NCI-H2107 treated with DMSO at 0.1 percent for 48 hours (cell line): ENCODE results near the gene ZBTB48.
"Not testable (repeated sequence)": the region's sequence is repeated elsewhere in the genome, so short reads cannot be mapped to it uniquely, and the experiment has no call there.

Experiments used
- DNase-seq: peaks from one replicate; lab custom pipeline; 2025; ENCODE audit not compliant: unreplicated experiment; lab: John Stamatoyannopoulos, UW

The ZBTB48 gene

DNA sequence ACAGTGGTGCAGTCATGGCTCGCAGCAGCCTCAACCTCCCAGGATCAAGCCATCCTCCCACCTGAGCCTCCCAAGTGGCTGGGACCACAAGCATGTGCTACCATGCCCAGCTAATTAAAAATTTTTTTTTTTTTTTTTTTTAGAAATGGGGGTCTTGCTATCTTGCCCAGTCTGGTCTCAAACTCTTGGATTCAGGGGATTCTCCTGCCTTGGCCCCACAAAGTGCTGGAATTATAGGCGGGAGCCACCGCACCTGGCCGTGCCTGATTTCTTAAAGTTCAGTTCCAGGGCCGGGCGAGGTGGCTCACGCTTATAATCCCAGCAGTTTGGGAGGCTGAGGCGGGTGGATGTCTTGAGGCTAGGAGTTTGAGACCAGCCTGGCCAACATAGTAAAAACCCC, 51.3 kb downstream of the ZBTB48 start:
- DNase-seq, result no peak

DNA sequence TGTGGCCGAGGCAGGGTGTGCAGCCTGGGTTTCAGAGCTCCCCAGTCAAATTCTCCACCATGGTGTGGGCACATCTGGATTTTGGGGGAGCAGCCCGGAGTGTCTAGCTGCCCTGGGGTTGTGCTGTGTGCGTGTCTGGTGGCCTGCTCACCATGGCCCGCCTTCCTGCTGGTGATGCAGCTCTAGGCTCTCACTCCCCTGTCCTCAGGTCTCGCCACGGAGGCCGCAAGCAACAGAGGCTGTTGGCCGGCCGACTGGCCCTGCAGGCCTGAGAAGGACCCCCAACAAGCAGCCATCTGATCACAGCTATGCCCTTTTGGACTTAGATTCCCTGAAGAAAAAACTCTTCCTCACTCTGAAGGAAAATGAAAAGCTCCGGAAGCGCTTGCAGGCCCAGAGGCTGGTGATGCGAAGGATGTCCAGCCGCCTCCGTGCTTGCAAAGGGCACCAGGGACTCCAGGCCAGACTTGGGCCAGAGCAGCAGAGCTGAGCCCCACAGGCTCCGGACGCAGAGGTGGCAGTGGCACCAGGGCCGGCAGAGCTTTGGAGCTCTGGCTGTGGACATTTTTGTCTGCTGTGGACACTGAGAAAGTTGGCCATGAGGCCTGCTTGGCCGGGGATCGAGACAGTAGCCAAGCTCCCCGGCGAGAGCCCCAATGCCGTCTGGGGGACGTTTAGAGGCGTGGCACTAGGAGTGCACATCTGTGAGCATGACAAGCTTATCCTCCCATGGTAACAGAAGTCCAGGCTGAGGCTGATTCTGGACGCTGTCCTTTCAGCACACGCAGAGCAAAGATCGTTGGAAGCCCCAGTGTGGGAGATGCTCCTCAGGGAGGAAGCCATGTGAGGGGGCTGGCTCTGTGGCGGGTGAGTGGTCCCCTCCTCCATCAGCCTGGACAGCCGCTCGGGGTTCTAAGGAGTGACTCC, 53.1 kb downstream of the ZBTB48 start:
- DNase-seq, result no peak

DNA sequence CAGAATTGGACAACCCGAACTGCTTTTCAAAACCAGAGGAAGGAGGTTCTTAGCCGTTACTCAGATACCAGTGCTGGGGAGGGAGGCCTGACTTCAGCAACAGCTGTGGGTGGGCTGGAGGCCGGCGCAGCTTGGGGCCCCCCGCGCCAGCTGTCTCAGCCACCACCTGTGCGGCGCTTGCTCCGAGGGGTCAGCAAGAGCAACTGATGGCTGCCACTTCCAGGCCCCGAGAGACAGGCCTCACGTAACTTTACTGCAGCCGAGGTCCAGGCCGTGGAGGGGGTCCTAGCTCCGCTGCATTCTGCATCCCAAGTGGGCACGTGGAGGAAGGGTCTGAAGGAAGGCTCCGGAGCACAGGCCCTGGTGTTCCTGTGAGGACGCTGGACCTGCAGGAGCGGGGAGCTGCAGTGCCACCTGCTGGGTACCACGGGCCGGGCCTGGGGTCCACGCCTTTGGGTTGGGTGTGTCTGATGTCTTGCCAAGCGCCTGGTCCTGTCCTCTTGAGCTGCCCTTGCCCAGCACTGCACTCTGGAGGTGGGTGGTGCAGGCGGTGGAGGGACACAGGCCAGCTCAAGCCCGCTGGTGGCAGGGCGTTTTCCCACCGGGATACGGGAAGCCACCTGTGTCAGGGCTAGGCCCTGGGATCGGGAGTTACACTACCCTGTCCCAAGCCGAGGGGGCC, 54.7 kb downstream of the ZBTB48 start:
- no peak for DNase-seq

DNA sequence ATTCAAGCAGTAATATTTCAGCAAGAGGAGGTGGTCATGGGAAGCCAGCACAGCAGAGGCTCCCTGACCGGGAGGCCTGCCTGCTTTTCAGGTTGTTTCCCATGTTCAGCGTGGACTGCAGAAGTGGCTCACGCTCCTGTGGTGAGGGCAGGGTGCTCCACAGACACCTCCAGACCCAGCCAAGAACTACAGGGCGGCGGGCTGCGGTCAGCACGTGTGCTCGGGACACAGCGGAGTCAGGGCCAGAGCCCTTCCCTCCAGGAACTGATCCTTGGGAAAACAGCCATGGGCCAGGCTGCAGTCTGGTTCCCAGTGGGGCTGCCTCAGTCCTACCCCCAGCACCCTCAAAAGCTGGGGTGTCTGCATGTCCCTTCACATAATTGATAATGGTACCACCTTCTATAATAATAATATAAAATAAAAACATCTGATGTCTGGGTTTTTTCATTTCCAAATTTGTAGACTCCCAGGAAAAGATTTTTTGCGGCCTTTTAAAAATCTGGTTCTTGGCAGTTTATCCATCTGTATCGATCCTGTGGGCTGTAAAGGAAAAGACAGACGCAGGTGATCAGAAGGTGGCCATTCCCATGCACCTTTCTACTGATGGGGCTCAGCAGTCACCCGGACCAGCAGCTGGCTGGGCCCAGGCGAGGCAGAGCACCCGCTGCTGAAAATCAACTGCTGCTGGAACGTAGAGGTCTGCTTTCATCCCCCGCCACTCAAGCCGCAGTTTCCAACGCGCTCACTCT, 55.5 kb downstream of the ZBTB48 start:
- DNase-seq, result no peak

DNA sequence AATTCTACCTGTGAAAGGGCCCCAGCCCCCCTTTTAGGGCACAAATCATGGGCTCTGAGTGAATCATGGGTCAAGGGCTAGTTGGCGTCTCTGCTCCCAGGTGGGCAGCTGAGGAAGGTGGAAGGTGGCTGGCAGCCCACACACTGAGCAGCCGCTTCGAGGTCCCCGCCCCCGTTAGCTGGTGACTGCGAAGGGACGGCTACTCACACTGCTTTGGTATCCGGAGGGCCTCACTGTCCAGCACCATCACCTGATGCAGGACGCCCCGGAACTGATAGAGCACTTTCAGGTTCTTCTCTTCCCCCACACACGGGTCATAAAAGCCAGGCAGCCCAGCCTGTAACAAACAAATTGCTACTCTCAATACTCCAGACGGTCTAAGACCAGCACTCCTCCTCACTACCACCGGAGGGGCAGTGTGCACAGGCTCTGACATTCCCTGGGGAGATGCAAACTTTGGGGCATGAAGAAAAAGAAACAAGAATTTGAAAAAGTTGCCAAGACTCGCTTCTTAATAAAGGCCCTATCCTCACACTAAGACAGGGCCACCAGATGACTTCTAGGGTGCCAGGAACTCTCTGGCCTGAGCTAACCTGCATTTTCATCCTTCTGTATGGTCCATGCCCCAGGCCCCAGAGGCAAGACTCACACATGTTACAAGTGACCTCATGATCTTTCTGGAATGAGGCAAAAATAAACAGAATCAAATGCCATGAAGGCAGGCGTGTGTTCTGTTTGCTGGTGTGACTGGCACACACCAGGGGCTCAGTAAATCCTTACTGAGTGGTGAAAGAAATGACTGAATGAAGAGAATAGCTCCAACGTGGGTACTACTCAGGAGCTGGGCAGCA, 56.3 kb downstream of the ZBTB48 start:
- no peak for DNase-seq

DNA sequence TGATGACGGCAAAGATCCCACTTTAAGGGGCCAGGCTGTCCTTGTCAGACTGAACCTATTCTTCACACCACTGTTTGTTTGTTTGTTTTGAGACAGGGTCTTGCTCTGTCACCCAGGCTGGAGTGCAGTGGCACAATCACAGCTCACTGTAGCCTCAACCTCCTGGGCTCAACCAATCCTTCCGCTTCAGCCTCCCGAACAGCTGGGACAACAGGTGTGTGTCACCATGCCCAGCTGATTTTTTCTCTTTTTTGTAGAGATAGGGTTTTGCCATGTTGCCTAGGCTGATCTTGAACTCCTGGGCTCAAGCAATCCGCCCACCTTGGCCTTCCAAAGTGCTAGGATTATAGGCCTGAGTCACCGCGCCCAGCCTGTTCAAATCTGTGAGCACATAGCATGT, 57.0 kb downstream of the ZBTB48 start:
- not testable (repeated sequence) for DNase-seq

DNA sequence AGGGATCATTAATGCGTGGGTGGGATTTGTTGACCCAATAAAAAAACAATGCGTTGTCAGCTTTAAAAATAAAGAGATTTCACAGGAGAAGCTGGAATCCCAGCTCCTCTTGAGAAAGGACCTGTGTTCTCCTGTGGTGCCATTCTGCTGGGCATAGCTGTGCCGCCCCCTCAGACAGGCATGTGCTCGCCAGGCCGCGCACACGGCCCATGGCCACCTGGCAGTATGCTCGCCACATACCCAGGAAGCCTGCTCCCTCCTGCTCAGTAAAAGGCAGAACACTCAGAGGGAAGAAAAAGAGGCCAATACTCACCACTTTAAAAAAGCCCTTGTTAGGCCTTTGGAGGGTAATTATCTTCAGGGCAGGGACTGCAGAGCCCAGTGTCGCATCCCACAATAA, 58.0 kb downstream of the ZBTB48 start:
- no peak for DNase-seq

DNA sequence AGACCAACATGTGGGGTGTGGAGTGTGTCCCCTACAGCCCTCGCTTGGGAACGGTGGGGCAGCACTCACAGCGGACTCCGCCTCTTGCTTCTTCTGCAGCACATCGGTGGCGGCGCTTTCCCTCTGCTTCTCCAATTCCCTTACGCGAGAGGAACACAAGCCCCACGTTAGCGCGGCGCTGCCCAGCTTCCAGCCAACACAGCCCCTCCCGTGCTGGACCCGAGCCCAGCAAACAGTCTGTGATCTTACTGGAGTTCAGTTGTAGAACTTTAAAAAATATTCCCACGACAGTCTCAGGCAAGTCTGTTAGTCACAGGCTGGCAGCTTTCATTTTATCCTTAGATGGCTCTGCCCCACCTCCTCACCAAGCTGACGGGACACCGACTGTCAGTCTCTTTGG, 58.4 kb downstream of the ZBTB48 start:
- DNase-seq, result no peak
